ES-I3 (cell line): ENCODE measurements around the gene MARCHF3.

Experiments used
- H3K36me3 ChIP-seq: 2 replicates; pipeline ENCODE4 v1.6.1; 2013; ENCODE audit warnings: mild to moderate bottlenecking, low read length, control low read depth, moderate library complexity; ENCODE audit not compliant: insufficient read depth
- H3K4me1 ChIP-seq: 2 replicates; pipeline ENCODE4 v1.6.1; 2013; ENCODE audit warnings: mild to moderate bottlenecking, control low read depth, low read length; ENCODE audit not compliant: insufficient read depth
- H3K9ac ChIP-seq: 2 replicates; pipeline ENCODE4 v1.6.1; 2013; ENCODE audit warnings: low read depth, mild to moderate bottlenecking, low read length, moderate library complexity
- H3K9me3 ChIP-seq: 2 replicates; pipeline ENCODE4 v1.6.1; 2013; ENCODE audit warnings: mild to moderate bottlenecking, low read length, moderate library complexity; ENCODE audit not compliant: control insufficient read depth, insufficient read depth

MARCHF3 gene

DNA sequence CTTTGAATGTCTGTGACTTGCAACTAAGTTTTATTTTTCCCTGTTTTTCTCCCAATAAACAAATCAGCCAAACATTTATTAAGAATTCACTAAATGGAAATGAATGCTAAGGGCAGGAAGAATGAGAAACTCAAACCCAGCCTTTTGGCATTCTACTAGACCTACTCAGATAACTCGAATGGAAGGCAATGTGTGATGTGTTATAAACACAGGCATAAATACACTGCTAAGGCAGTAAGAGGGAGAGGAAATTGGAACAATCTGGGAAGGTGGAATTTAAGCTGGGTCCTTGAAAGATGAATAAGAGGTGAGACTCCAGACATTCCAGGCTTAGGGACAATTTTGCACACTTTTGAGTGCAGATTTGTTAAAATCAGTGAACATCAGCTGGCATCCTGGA lies 34.7 kb downstream of the MARCHF3 start:
- Histone ChIP-seq H3K9me3 (no peaks in the 10 kb centered on the region), H3K9ac (no peak overlapping the region), H3K36me3 (no peaks in the 10 kb centered on the region), H3K4me1 (no peaks in the 10 kb centered on the region)

- Histone ChIP-seq H3K9me3 (no peaks in the 10 kb centered on the region), H3K4me1 (no peaks in the 10 kb centered on the region), H3K36me3 (no peaks in the 10 kb centered on the region), H3K9ac (no peak overlapping the region)
These were observed 35.3 kb downstream of the MARCHF3 start for GRCh38 chr5:126995039-126995438.

DNA sequence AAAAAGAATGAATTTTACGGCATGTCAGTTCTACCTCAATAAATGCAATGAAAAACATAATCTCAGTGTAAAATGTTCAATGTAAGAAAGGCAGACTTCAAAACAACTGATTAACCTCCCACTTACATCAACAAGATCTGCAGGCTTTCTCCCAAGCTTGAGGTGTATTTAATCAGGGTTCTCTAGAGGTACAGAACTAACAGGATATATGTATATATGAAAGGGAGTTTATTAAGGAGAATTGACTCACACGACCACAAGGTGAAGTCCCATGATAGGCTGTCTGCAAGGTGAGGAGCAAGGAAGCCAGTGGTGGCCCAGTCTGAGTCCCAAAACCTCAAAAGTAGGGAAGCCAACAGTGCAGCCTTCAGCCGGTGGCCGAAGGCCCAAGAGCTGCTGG lies 35.9 kb downstream of the MARCHF3 start:
- no peaks in the 10 kb centered on the region for H3K4me1 ChIP-seq
- H3K9me3 ChIP-seq = no peaks in the 10 kb centered on the region
- no peaks in the 10 kb centered on the region for H3K36me3 ChIP-seq
- H3K9ac ChIP-seq = no peak overlapping the region

GRCh38 chr5:126988021-126988569 lies 42.3 kb downstream of the MARCHF3 start:
- H3K4me1 ChIP-seq = peaks cover 12% of the 10 kb centered on the region; the same call in 1 of the 2 replicates
- no peaks in the 10 kb centered on the region for H3K9me3 ChIP-seq
- no peak overlapping the region for H3K9ac ChIP-seq
- no peaks in the 10 kb centered on the region for H3K36me3 ChIP-seq

- Histone ChIP-seq H3K4me1 (peaks cover 12% of the 10 kb centered on the region; the same call in 1 of the 2 replicates), H3K9me3 (no peaks in the 10 kb centered on the region)
These were observed 43.0 kb downstream of the MARCHF3 start for GRCh38 chr5:126987271-126987899.

DNA sequence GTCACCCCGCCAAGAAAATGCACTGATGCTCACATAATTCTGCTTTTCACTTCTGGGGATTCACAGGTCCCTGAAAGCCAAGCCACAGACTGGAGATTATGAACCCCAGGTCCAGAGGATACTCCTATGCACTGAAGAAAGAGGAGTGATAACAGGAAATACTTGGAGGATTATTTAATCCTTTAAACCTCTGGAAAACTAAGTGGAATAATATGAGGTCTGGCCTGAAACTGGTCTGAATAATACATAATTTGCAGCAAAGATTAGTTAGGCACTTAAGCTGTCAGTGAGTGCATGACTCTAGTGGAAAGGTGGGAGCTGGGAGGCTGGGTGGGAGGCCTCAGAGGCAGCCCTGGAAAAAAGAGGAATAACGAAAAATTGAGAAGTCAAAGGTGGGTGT lies 45.7 kb downstream of the MARCHF3 start:
- Histone ChIP-seq H3K9me3 (no peaks in the 10 kb centered on the region), H3K9ac (no peak overlapping the region), H3K36me3 (no peaks in the 10 kb centered on the region), H3K4me1 (peaks cover 12% of the 10 kb centered on the region; the same call in 1 of the 2 replicates)

More at GRCh38 chr5:126987271-126987899, 43.0 kb downstream of the MARCHF3 start:
- H3K36me3 ChIP-seq = no peaks in the 10 kb centered on the region
- H3K9ac ChIP-seq = no peak overlapping the region

DNA sequence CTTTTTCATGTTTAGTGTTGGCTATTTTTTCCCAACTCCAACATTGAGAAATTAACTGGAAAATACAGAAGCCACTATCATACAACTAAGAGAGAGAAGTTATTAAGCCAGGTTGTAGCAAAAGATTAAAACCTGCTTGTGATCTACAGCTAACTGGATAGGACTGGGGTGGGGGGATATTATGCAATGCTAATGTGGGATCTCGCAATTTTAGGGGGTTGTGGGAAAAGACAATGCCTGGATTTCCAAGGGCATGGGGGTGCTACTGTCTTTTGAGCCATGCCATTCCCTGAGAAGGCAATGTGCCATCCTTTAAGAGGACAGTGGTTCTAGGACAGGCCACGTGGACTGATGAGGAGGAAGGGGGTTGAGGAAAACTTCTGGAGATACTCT lies 46.5 kb downstream of the MARCHF3 start:
- no peaks in the 10 kb centered on the region for H3K36me3 ChIP-seq
- no peaks in the 10 kb centered on the region for H3K9me3 ChIP-seq
- H3K4me1 ChIP-seq = peaks cover 12% of the 10 kb centered on the region; the same call in 1 of the 2 replicates
- H3K9ac ChIP-seq = no peak overlapping the region

GRCh38 chr5:126982926-126983873 lies 47.2 kb downstream of the MARCHF3 start:
- H3K36me3 ChIP-seq = no peaks in the 10 kb centered on the region
- peaks cover 7% of the 10 kb centered on the region; the same call in 1 of the 2 replicates for H3K4me1 ChIP-seq
- no peaks in the 10 kb centered on the region for H3K9me3 ChIP-seq
- H3K9ac ChIP-seq = no peak overlapping the region

GRCh38 chr5:126982202-126982601 lies 48.2 kb downstream of the MARCHF3 start:
- Histone ChIP-seq H3K4me1 (no peaks in the 10 kb centered on the region; the same call in 1 of the 2 replicates), H3K36me3 (no peaks in the 10 kb centered on the region), H3K9ac (no peak overlapping the region), H3K9me3 (no peaks in the 10 kb centered on the region)

- Histone ChIP-seq H3K36me3 (no peaks in the 10 kb centered on the region), H3K9me3 (no peaks in the 10 kb centered on the region), H3K4me1 (no peaks in the 10 kb centered on the region; the same call in 1 of the 2 replicates), H3K9ac (no peak overlapping the region)
These were observed 48.7 kb downstream of the MARCHF3 start for GRCh38 chr5:126981701-126982100.

DNA sequence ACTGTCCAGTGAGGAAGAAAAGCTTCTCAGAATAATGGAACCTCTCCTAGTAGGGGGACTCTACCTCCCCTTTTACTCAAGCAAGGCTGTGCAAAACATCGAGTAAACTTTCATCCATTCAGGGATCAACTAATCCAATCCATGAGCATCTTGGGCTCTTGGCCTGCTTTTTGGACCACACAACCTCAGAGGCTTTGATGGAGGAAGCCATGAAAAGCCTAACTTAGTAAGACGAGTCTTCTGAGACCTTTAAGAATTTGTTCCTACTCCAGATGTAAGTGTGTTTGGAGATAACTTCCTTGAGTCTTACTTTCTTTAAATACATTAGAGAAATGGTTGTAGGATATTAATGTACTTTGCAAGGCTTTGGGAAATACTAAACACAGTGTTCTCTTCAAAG lies 49.1 kb downstream of the MARCHF3 start:
- H3K4me1 ChIP-seq = no peaks in the 10 kb centered on the region; the same call in 1 of the 2 replicates

DNA sequence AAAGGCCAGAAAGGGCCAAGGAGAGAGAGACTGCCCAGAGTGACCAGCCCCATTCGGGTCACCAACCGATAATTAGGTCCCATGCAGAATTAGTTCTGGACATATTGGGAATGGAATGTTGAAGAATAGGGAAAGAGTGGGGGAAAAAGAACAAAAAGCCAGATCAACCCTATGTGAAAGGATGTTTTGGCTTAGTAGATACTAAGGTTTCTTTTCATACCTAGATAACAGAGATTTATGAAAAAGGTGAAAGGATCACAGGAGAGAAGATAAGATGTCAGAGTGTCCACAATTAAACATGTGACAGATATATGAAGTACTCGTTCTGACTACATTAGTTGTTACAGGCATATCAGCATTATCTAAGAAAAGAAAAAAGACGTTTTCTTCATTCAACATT lies 52.1 kb downstream of the MARCHF3 start:
- H3K36me3 ChIP-seq = no peaks in the 10 kb centered on the region

More for the DNA sequence above, 49.1 kb downstream of the MARCHF3 start:
- H3K9me3 ChIP-seq = no peaks in the 10 kb centered on the region
- no peaks in the 10 kb centered on the region for H3K36me3 ChIP-seq
- H3K9ac ChIP-seq = no peak overlapping the region

DNA sequence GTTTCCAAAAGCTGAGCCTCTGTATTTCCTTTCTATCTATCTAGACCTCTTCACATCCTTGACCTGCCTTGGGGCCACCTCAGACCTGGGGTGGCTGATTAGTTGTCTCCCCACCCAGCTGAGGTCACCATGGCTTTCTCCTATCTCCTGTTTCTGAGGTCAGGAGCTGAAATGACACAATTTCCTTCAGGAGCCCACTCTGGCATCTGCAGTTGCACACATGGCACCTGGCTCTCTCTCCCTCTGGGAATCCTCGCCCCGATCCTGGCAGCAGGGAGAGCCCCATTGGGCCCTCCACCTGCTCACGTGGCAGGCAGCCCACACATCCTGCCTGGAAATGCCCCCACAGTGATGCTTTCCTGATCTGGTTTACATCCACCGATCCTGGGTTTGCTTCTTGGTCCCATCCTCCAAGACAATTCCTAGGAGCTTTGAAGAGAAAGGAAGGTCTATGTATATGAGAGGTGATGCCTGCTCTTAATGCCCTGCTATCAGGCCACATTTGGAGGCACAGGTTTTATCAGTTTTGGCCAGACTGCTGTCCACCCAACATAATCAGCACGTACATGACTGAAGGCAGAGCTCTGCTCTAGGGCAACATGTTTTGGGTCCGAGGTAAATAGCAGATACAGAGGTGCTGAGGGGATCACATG lies 53.7 kb downstream of the MARCHF3 start:
- H3K9me3 ChIP-seq = no peaks in the 10 kb centered on the region
- no peaks in the 10 kb centered on the region for H3K36me3 ChIP-seq
- H3K4me1 ChIP-seq = no peaks in the 10 kb centered on the region; the same call in 1 of the 2 replicates
- no peak overlapping the region for H3K9ac ChIP-seq

More for the DNA sequence above, 52.1 kb downstream of the MARCHF3 start:
- H3K4me1 ChIP-seq = no peaks in the 10 kb centered on the region; the same call in 1 of the 2 replicates
- no peak overlapping the region for H3K9ac ChIP-seq
- H3K9me3 ChIP-seq = no peaks in the 10 kb centered on the region

DNA sequence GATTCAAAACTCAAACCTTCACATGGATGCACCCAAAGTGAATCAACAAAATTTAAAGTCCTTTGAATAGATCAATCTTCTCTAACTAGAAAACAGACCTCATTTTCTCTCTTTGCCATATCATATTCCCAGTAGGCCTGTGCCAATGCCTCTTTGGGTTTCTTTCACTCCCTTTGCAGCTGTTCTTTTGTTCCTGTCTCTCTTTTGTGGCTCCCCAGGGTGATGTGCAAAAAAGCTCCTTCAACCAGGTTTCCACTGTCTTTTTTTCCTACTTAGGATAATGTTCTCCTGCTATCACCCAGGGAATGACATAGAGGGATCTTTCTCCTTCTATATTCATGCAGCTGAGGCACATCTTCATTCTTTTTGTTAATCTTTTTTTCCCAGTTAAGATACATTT lies 54.6 kb downstream of the MARCHF3 start:
- Histone ChIP-seq H3K4me1 (no peaks in the 10 kb centered on the region; the same call in 1 of the 2 replicates), H3K9me3 (no peaks in the 10 kb centered on the region), H3K9ac (no peak overlapping the region), H3K36me3 (no peaks in the 10 kb centered on the region)
